Putamen (tissue), 1 donor: Measurements from ENCODE around the gene IFNA6.

Experiments used
- DNase-seq: peaks from one replicate; pipeline ENCODE4 v3.0.0-alpha.2; 2016; ENCODE audit warnings: low spot score

Gene IFNA6

DNA sequence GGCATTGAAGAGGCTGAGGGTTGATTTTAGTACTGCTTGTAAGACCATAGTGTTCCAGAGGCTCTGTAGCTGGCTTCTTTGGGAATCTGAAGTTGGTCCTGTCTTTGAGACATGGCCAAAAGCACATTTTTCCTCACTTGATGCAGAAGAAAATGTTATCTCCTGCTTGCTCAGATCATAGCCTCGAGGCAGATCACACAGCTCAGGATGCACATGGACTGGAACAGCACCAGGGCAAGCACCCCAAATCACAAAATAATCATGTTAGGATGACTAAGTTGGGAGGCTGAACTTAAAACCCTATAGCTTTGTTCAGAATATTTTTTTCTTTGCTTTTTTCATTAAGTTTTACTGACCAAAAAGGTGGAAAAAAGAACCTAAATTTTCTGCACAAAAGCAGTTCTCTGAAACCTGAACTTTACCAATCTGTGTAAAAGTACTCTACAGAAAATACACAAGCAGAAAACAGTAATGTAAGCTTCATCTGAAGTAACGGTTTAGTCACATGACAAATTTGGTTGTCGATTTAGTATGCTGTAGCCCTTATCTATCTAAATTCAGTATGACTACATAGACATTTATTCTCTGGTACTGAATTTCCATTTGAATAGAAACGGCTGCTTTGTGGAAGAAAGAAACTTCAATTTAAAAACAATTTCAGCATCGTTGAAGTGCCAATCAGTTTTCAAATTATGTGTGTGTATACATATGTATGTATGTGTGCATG, 18.8 kb downstream of the IFNA6 start:
- DNase-seq, result no peak

DNA sequence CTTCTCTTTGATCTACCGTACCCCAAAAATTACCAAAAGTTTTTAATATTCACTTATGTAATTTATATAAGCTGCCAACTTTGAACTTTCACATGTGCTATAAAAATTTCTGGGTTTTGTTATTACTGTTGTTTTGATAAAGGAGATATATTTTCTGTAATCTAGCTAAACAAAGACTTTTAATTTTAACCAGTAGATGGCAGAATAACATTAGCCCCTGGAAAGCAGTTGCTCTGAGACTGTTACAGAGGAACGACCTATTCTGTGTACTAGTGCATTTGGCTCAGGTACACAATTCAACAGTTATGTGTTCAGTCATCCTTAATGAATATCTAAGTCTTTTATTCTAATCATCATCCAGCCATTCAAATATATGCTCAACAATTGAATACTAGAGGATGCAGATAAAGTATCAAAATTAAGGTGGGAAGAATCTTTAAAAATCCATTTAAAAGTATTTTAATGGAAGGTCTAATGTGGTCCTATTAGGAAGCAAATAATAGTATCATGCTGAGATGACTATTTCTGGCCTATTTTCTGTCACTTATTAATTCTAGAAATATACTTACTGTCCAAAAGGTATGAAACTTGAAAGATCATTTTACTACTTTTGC, 24.1 kb downstream of the IFNA6 start:
- DNase-seq, result peak; percentile 22

DNA sequence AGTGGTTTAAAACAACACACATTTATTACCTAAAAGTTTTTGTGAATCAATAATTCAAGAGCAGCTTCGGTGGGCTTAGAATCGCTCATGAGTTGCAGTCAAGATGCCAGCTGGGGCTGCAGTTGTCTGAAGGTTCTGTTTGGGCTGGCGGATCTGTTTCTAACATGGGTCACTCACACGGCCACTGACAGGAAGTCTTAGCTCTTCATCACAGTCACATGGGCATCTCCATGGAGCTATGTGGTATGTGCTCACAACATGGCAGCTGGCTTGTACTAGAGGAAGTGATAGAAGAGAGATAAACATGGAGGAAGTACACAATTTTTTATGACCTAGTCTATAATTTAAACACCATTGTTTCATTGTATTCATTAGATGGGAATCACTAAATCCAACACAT, 26.6 kb downstream of the IFNA6 start:
- DNase-seq, result no peak

DNA sequence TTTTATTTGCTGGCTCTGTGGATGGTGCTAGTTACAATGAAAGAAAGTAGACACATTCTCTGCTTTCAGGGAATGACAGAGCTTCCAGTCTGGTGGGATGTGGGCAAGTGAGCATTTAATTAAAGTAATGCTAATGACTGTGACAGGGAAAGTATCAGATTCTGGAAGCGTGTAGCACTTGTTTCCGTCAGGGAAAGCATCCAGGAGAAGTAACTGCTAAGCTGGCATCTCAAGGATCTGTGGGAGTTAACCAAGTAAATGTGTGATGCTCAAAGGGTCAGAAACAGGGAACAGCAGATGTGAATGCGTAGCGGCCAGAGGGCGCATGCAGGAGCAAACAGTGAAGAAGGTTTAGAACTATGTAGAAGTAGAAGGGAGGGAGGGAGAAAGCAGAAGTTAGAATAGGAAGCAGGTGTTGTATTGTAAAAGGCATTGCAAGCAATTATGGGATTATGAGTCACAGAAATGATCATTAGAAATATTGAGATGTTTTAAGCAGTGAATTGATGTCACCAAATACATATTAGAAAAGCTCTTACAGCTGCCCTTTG, 27.7 kb downstream of the IFNA6 start:
- no peak for DNase-seq

DNA sequence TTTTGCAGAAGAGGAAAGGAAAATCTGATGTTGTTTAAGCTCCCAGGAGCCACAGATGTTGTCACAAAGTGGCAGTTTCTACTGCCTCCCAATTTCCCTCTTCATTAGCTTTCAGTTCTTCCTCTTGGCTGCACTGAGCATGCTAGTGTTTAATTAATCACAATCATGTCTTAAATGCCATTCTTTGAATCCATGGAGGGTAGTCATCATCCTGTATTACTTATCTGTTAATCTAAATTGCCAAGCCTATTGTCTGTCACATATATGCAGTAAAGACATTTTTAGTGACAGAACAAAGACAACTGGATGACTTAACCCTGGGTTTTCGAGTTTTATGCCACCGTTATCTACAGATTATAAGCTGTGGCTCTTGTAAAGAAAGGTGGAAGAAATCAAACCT, 30.2 kb downstream of the IFNA6 start:
- no peak for DNase-seq

DNA sequence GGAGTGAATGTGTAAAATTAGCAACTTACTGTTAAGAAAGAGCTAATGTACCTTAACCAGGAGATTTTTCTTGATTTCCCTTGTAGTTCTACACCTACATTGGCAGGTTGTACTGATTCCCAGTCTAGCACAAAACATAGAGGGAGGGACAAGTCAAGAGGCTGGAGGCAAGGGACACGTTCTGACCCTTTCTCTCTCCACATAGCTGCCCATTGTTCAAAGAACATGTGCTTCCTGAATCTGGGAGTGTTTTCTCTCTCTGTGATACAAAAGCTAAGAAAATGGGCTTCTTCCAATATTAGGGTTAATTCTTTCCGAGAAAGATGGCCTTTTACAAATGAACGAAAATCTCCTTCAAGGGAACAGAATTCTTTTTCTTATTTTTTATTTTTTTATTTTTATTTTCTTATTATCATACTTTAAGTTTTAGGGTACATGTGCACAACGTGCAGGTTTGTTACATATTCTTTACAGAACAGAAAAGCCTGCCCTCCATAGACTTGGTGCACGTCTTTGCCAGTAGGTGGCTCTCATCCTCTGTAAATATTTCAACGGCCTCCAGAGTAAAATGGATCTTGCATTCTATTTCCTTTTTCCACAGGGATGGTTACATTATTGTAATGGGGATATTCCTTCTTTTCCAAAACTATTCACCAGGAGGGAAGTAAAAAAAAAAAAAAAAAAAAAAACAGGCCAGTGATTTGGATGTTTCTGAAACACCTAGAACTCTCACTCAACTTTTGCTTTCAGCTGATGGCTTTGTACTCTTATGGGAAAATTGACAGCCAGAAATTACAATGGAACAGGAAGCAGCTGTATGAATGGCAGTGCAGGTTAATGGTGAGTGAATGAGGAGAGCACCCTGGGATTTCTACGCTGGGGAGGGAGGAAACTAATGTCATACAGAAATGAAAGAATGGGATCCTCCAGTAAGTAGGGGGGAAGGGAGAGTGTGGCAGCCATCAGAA, 32.4 kb downstream of the IFNA6 start:
- peak; percentile 56 for DNase-seq

DNA sequence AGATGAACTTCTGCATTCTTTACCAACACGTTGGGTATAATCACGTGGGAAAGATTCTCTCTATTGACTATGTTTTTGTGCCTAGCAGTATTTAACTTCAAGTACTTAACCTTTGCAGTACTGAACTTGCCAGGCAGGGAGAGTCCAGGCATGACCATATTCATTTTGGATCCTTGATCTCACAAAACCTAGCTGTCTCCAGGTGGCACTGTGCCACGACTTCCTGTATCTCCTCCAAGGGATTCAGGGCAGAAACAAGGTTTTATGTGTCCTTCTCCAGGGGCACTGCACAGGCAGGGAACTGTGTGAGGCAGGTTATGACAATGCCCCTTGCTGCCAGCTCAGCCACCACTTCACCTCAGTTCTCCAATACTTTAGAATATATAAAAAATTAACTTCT, 33.8 kb downstream of the IFNA6 start:
- no peak for DNase-seq

DNA sequence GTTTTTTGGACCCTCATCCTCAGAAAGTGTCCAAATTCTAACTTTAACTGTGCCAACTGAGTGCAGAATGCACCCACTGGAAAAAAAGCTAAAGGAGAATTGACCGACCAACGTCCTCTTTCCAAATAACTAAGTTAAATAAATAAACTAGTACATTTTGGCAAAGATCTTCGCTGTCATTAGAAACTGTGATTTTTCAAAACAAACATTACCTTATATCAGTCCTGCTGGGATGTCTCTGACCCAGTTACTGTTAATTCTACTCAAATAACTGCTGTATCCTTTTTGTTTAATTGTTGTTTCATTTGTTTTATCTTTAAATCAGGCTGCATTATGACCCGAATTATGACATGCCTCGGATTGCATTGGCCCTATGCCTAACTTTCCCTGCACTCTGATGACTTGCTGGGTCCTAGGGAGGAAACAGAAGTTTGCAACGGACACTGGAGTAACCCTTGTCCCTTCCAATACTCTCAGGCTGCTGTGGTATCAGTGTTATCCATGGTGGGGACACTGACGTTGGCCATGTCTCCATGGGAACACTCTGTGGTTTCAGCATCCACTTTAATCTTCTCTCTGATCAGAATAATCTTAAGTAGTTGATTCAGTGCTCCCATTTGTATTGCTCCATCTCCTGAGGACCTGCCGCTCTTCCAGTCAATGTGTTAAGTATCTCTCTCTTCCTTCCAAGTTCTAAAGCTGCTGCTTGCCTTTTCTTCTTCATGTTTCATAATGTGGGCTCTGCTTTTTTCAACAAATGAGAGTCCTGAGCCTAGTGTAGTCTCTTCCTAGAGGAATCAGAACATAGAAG, 34.5 kb downstream of the IFNA6 start:
- DNase-seq, result no peak

DNA sequence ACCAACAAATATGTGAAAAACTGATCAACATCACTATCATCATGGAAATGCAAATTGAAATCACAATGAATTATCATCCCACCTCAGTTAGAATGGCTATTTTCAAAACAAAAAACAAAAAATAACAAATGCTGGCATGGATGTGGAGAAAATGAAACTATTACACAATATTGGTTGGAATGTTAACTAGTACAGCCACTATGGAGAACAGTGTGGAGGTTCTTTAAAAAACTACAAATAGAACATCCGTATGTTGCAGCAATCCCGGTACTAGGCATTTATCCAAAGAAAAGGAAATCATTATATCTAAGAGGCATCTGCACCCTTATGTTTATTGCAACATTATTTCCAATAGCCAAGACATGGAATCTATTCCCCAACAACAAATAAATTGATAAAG, 36.5 kb downstream of the IFNA6 start:
- no peak for DNase-seq

DNA sequence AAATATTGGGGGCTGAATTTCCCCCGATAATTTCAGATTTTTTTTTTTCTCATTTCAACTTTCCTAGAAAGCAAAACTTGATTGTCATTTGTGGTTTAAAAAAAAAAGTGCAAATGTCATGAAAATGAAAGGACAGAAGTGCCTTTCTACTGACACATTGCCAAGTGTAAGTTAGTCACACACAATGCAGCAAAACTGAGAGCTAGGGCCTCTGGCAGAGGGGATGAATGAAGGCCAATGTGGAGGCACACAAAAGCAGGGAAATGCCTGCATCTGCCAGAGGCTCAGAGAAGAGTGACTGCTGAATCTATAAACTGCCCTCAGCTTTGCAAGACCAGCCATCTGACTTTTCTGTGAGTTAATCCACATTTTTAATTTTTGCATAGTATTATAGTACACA, 38.8 kb downstream of the IFNA6 start:
- no peak for DNase-seq

DNA sequence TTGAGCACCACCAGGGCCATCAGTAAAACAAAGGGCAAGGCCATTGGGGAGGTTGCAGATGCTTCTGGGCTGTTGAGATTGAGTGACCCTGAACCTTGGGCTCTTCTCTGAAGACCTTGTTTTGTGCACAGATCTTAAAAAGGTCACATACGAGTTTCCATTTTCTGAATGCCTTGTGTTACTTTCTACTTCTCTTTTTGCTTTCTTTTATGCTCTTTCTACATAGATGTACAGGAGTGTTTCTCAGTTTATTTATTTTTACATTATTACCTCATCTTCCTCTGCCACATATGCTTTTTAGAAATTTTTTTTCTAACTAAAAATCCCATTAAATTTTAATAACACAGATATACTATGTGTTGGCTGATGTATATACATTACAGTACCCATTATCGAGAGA, 45.5 kb downstream of the IFNA6 start, which contains the start of gene IFNA5:
Gene IFNA5 (minus strand): TSS at position 101 of the 400 bp plus-strand sequence. CDS start 57 bp downstream, at position 44.
- no peak for DNase-seq
